Measurements from ENCODE around the gene AK9.

GRCh38 chr6:109722011-109722410, 31.0 kb upstream of the AK9 start:
- no peak for TF ChIP-seq CTCF (IDR thresholded peaks at IDR 0.05)
- TF ChIP-seq TCF7L2 (IDR thresholded peaks at IDR 0.05; ENCODE audit: low read depth, low read length) = no peak
- no peak for TF ChIP-seq REST (IDR thresholded peaks at IDR 0.05; ENCODE audit: insufficient read depth in 1 of 2, low read depth in 2 of 2, low read length in 1 of 2)
- TF ChIP-seq POLR2AphosphoS5 (IDR thresholded peaks at IDR 0.05; ENCODE audit: low read depth, low read length) = no peak
- TF ChIP-seq SIN3A (IDR thresholded peaks at IDR 0.05; ENCODE audit: borderline replicate concordance, insufficient read depth, low read depth, low read length) = no peak
